Measurements from ENCODE around the gene DISC1. TPM values are rescaled to one million over a fixed set of nuclear protein-coding genes. Genes with fewer than 3 reads are reported as not detected.

DISC1 gene
- polyA plus RNA-seq, 1 experiment = 5.4 TPM

DNA sequence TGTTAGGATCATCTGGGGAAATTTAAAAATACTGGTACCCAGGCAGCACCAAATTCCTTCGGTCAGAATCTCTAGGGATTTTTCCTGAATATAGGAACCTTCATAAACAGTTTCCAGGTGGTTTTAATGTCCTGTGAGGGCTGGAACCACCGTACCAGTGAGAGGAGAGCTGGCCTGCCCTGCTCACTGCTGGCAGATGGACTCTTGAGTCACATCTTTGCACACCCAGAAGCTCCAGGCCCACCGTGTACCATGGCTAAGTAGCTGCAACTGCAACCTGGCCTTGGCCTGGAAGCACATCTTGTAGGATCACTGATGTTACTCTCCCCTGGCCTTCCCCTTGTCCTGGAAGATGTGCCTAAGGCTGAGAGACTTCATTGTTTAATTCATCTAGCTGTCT lies 181.5 kb downstream of the DISC1 start:
- TF ChIP-seq, protein P1, sequence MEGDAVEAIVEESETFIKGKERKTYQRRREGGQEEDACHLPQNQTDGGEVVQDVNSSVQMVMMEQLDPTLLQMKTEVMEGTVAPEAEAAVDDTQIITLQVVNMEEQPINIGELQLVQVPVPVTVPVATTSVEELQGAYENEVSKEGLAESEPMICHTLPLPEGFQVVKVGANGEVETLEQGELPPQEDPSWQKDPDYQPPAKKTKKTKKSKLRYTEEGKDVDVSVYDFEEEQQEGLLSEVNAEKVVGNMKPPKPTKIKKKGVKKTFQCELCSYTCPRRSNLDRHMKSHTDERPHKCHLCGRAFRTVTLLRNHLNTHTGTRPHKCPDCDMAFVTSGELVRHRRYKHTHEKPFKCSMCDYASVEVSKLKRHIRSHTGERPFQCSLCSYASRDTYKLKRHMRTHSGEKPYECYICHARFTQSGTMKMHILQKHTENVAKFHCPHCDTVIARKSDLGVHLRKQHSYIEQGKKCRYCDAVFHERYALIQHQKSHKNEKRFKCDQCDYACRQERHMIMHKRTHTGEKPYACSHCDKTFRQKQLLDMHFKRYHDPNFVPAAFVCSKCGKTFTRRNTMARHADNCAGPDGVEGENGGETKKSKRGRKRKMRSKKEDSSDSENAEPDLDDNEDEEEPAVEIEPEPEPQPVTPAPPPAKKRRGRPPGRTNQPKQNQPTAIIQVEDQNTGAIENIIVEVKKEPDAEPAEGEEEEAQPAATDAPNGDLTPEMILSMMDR (IDR thresholded peaks at IDR 0.05; ENCODE audit: low read depth, low read length) = no peak
- CTCF ChIA-PET = interaction anchor here (2.8 kb wide), 1 partner anchor 51 kb away, joined by 16 read pairs; no protein-coding TSS in a partner anchor
- POLR2A ChIA-PET = no interaction called here
- Histone ChIP-seq H3K27me3 (ENCODE audit: control insufficient read depth, insufficient read depth, low read length) (no peaks in the 10 kb centered on the region), H3K27ac (ENCODE audit: low read depth, low read length) (no peak overlapping the region), H3K9me3 (ENCODE audit: control insufficient read depth, insufficient read depth, low read length) (no peaks in the 10 kb centered on the region; the same call in 1 of the 2 replicates), H3K4me3 (ENCODE audit: low read depth, low read length) (no peak overlapping the region)
- DNase-seq (ENCODE audit: low read depth, low spot score) = no peak

DNA sequence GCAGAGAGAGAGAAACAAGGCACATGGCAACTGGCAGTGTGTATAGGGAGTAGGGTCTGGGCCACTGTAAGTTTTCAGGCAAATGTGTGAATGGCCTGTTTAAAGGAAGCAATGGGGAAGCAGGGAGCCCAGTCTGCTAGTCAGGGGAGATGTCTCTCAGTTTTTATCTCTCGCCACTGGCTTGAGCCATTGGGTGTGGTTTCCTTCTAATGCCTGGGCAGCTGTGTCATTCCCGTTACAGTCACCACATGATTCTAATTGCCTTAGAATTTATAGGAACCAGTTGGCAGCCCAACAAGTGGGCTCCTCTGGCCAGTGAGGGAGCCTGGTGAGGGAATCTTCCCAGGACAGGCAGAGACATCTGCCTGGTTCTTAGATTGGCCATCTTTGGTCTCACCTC lies 182.4 kb downstream of the DISC1 start:
- no peak for DNase-seq (ENCODE audit: low read depth, low spot score)
- H3K27me3 ChIP-seq (ENCODE audit: control insufficient read depth, insufficient read depth, low read length) = no peaks in the 10 kb centered on the region
- POLR2A ChIA-PET = no interaction called here
- H3K27ac ChIP-seq (ENCODE audit: low read depth, low read length) = no peak overlapping the region
- no peak overlapping the region for H3K4me3 ChIP-seq (ENCODE audit: low read depth, low read length)
- TF ChIP-seq, protein P1 (IDR thresholded peaks at IDR 0.05; ENCODE audit: low read depth, low read length) = no peak
- H3K9me3 ChIP-seq (ENCODE audit: control insufficient read depth, insufficient read depth, low read length) = no peaks in the 10 kb centered on the region
- CTCF ChIA-PET = interaction anchor here (0.6 to 0.8 kb wide), 3 partner anchors 34 to 818 kb away, joined by 3 to 4 read pairs (median 3); no protein-coding TSS in a partner anchor

DNA sequence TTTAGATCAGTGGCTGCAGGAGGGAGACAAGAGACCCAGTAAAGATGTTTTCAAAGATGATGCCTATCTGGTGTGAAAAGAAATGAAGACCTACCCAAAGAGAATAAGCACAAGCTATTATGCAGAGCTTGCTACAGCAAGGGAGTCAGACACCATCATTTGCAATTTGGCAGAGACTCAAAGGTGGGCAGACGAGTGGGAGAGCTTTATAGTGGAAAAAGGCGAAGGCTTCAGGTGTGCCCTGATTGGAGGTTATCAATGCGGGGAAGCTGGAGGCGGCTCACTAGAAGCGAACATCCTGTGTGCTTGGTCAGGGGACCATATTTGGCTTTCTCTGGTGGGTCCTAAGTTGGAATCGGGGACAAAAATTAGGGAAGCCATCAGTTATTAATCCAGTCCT lies 183.8 kb downstream of the DISC1 start:
- no peak overlapping the region for H3K27ac ChIP-seq (ENCODE audit: low read depth, low read length)
- no peaks in the 10 kb centered on the region for H3K27me3 ChIP-seq (ENCODE audit: control insufficient read depth, insufficient read depth, low read length)
- H3K4me3 ChIP-seq (ENCODE audit: low read depth, low read length) = no peak overlapping the region
- H3K9me3 ChIP-seq (ENCODE audit: control insufficient read depth, insufficient read depth, low read length) = no peaks in the 10 kb centered on the region
- CTCF ChIA-PET = no interaction called here
- TF ChIP-seq, protein P1 (IDR thresholded peaks at IDR 0.05; ENCODE audit: low read depth, low read length) = no peak
- no peak for DNase-seq (ENCODE audit: low read depth, low spot score)
- POLR2A ChIA-PET = no interaction called here

DNA sequence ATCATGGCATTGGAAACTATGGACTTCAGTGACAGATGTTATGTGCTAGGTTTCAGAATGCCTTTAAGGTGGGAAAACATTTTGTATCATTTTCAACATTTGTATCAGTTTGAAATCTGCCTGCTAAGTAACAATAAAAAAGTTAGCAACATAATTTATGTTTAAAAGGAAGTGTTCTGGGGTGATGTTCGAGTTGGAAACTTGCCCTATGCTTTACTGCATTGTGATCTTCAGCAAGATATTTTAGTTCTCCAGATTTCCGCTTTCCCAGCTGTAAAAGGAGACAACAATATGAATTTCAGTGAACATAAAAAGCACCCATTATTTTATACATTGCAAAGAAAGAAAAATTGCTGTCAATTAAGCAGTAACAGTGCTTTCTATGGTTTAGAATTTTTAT lies 187.4 kb downstream of the DISC1 start:
- H3K4me3 ChIP-seq (ENCODE audit: low read depth, low read length) = no peak overlapping the region
- H3K27ac ChIP-seq (ENCODE audit: low read depth, low read length) = no peak overlapping the region
- DNase-seq (ENCODE audit: low read depth, low spot score) = no peak
- POLR2A ChIA-PET = no interaction called here
- CTCF ChIA-PET = no interaction called here
- no peaks in the 10 kb centered on the region for H3K27me3 ChIP-seq (ENCODE audit: control insufficient read depth, insufficient read depth, low read length)
- no peaks in the 10 kb centered on the region for H3K9me3 ChIP-seq (ENCODE audit: control insufficient read depth, insufficient read depth, low read length)
- TF ChIP-seq, protein P1 (IDR thresholded peaks at IDR 0.05; ENCODE audit: low read depth, low read length) = no peak

DNA sequence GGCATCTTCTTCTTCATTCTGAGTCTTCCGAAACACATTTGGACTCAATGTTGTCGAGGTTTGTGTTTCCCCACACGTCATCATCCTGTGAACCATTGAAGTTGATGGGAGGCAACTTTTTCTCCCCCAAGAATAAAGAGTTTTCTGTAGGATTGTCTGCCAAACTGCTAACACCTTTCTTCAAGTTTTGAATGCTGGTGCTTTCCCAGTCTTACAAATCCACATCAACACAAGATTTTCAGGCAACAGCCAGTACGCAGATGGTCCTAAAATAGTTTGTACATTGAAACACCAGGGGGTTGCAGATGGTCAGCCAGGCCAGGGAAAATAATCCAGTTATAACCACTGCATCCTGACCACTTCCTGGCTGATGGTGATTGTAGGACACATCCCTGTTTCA lies 187.9 kb downstream of the DISC1 start:
- Histone ChIP-seq H3K4me3 (ENCODE audit: low read depth, low read length) (no peak overlapping the region), H3K27ac (ENCODE audit: low read depth, low read length) (no peak overlapping the region), H3K27me3 (ENCODE audit: control insufficient read depth, insufficient read depth, low read length) (no peaks in the 10 kb centered on the region), H3K9me3 (ENCODE audit: control insufficient read depth, insufficient read depth, low read length) (no peaks in the 10 kb centered on the region)
- ChIA-PET CTCF (no interaction called here), POLR2A (no interaction called here)
- no peak for DNase-seq (ENCODE audit: low read depth, low spot score)
- TF ChIP-seq, protein P1 (IDR thresholded peaks at IDR 0.05; ENCODE audit: low read depth, low read length) = no peak
